SJCRH30 (cell line): Measurements from ENCODE around the gene BCO1. TPM values are rescaled to one million over a fixed set of nuclear protein-coding genes. Genes with fewer than 3 reads are reported as not detected.

ENCODE experiments used
- DNase-seq, 2 experiments: peaks; one replicate each; pipeline ENCODE4 v3.0.0-alpha.2; 2015 to 2020
- H3K27ac ChIP-seq: fragments of 250-450 bp; sonication (Bioruptor Pico); 2 replicates; pipeline ENCODE4 v1.5.1; 2020; ENCODE audit warnings: mild to moderate bottlenecking, moderate library complexity
- H3K27me3 ChIP-seq: fragments of 250-450 bp; sonication (Bioruptor Pico); 2 replicates; pipeline ENCODE4 v1.5.1; 2020; ENCODE audit warnings: mild to moderate bottlenecking, moderate library complexity
- H3K36me3 ChIP-seq: fragments of 250-450 bp; sonication (Bioruptor Pico); 2 replicates; pipeline ENCODE4 v1.5.1; 2020; ENCODE audit warnings: mild to moderate bottlenecking, moderate library complexity
- H3K4me1 ChIP-seq: fragments of 250-450 bp; sonication (Bioruptor Pico); 2 replicates; pipeline ENCODE4 v1.5.1; 2020; ENCODE audit warnings: mild to moderate bottlenecking, moderate library complexity
- H3K4me3 ChIP-seq: fragments of 250-450 bp; sonication (Bioruptor Pico); 2 replicates; pipeline ENCODE4 v1.5.1; 2020; ENCODE audit warnings: mild to moderate bottlenecking, moderate library complexity
- H3K9me3 ChIP-seq: fragments of 250-450 bp; sonication (Bioruptor Pico); replicated peaks from 2 replicates; pipeline ENCODE4 v1.5.1; 2020; ENCODE audit warnings: mild to moderate bottlenecking, moderate library complexity
- total RNA-seq: library from RNA; depleted of rRNA; stranded (reverse); fragments of >200 nt; shearing (Covaris generic); gene quantifications from 2 replicates; pipeline ENCODE4 v1.2.3, GENCODE V29; 2014

Gene BCO1
- total RNA-seq, 1 experiment from 2014 or later, result not detected

- Histone ChIP-seq H3K9me3 (no peaks in the 10 kb centered on the region), H3K4me1 (no peaks in the 10 kb centered on the region), H3K36me3 (no peaks in the 10 kb centered on the region), H3K4me3 (no peak overlapping the region), H3K27ac (no peak overlapping the region), H3K27me3 (no peaks in the 10 kb centered on the region)
- DNase-seq, result no peak
Observed at GRCh38 chr16:81276323-81276722, 37.8 kb downstream of the BCO1 start.

- Histone ChIP-seq H3K9me3 (no peaks in the 10 kb centered on the region), H3K27ac (no peak overlapping the region), H3K4me3 (no peak overlapping the region), H3K4me1 (no peaks in the 10 kb centered on the region), H3K27me3 (no peaks in the 10 kb centered on the region), H3K36me3 (no peaks in the 10 kb centered on the region)
- no peak for DNase-seq
Observed at GRCh38 chr16:81277541-81278080, 39.1 kb downstream of the BCO1 start.

GRCh38 chr16:81278526-81278925, 40.0 kb downstream of the BCO1 start:
- no peak overlapping the region for H3K27ac ChIP-seq

GRCh38 chr16:81279392-81279791, 40.9 kb downstream of the BCO1 start:
- no peaks in the 10 kb centered on the region for H3K4me1 ChIP-seq
- no peaks in the 10 kb centered on the region for H3K36me3 ChIP-seq
- H3K27me3 ChIP-seq, result no peaks in the 10 kb centered on the region
- no peak overlapping the region for H3K4me3 ChIP-seq
- no peak overlapping the region for H3K27ac ChIP-seq
- no peak for DNase-seq
- H3K9me3 ChIP-seq, result no peaks in the 10 kb centered on the region

More at GRCh38 chr16:81278526-81278925, 40.0 kb downstream of the BCO1 start:
- Histone ChIP-seq H3K9me3 (no peaks in the 10 kb centered on the region), H3K36me3 (no peaks in the 10 kb centered on the region), H3K4me3 (no peak overlapping the region), H3K4me1 (no peaks in the 10 kb centered on the region), H3K27me3 (no peaks in the 10 kb centered on the region)
- no peak for DNase-seq

GRCh38 chr16:81280393-81280792, 41.9 kb downstream of the BCO1 start:
- H3K4me1 ChIP-seq, result no peaks in the 10 kb centered on the region
- H3K36me3 ChIP-seq, result no peaks in the 10 kb centered on the region
- H3K27me3 ChIP-seq, result no peaks in the 10 kb centered on the region
- no peak overlapping the region for H3K4me3 ChIP-seq
- H3K27ac ChIP-seq, result no peak overlapping the region
- DNase-seq, result no peak
- H3K9me3 ChIP-seq, result no peaks in the 10 kb centered on the region

- Histone ChIP-seq H3K4me1 (no peaks in the 10 kb centered on the region), H3K9me3 (no peaks in the 10 kb centered on the region), H3K27me3 (no peaks in the 10 kb centered on the region), H3K36me3 (no peaks in the 10 kb centered on the region), H3K27ac (no peak overlapping the region), H3K4me3 (no peak overlapping the region)
- peak in 1 of 2 experiments; percentile 9 for DNase-seq
Observed at GRCh38 chr16:81283044-81283443, 44.6 kb downstream of the BCO1 start.

GRCh38 chr16:81284995-81285600, 46.6 kb downstream of the BCO1 start:
- H3K4me1 ChIP-seq, result no peaks in the 10 kb centered on the region
- no peak overlapping the region for H3K4me3 ChIP-seq
- no peaks in the 10 kb centered on the region for H3K27me3 ChIP-seq

GRCh38 chr16:81286190-81286589, 47.7 kb downstream of the BCO1 start:
- no peaks in the 10 kb centered on the region for H3K9me3 ChIP-seq
- H3K36me3 ChIP-seq, result no peaks in the 10 kb centered on the region
- DNase-seq, result no peak
- no peak overlapping the region for H3K4me3 ChIP-seq
- no peak overlapping the region for H3K27ac ChIP-seq
- H3K27me3 ChIP-seq, result no peaks in the 10 kb centered on the region
- no peaks in the 10 kb centered on the region for H3K4me1 ChIP-seq

More at GRCh38 chr16:81284995-81285600, 46.6 kb downstream of the BCO1 start:
- Histone ChIP-seq H3K27ac (no peak overlapping the region), H3K9me3 (no peaks in the 10 kb centered on the region), H3K36me3 (no peaks in the 10 kb centered on the region)
- DNase-seq, result no peak

GRCh38 chr16:81291117-81291516, 52.6 kb downstream of the BCO1 start:
- DNase-seq, result no peak
- Histone ChIP-seq H3K27me3 (no peaks in the 10 kb centered on the region), H3K4me1 (no peaks in the 10 kb centered on the region), H3K4me3 (no peak overlapping the region), H3K27ac (no peak overlapping the region), H3K9me3 (no peaks in the 10 kb centered on the region), H3K36me3 (no peaks in the 10 kb centered on the region)

GRCh38 chr16:81292936-81293335, 54.4 kb downstream of the BCO1 start:
- no peaks in the 10 kb centered on the region for H3K36me3 ChIP-seq

GRCh38 chr16:81293909-81294802, 55.7 kb downstream of the BCO1 start:
- no peaks in the 10 kb centered on the region for H3K9me3 ChIP-seq
- H3K4me3 ChIP-seq, result no peak overlapping the region
- H3K4me1 ChIP-seq, result no peaks in the 10 kb centered on the region
- no peaks in the 10 kb centered on the region for H3K27me3 ChIP-seq
- no peak overlapping the region for H3K27ac ChIP-seq
- no peak for DNase-seq
- H3K36me3 ChIP-seq, result no peaks in the 10 kb centered on the region

More at GRCh38 chr16:81292936-81293335, 54.4 kb downstream of the BCO1 start:
- no peaks in the 10 kb centered on the region for H3K27me3 ChIP-seq
- no peak overlapping the region for H3K4me3 ChIP-seq
- no peaks in the 10 kb centered on the region for H3K9me3 ChIP-seq
- no peaks in the 10 kb centered on the region for H3K4me1 ChIP-seq
- DNase-seq, result no peak
- no peak overlapping the region for H3K27ac ChIP-seq

GRCh38 chr16:81296631-81297030, 58.1 kb downstream of the BCO1 start:
- Histone ChIP-seq H3K4me1 (no peaks in the 10 kb centered on the region), H3K36me3 (no peaks in the 10 kb centered on the region), H3K4me3 (no peak overlapping the region), H3K27ac (no peak overlapping the region), H3K9me3 (no peaks in the 10 kb centered on the region), H3K27me3 (no peaks in the 10 kb centered on the region)
- DNase-seq, result no peak

GRCh38 chr16:81307770-81308169, 69.3 kb downstream of the BCO1 start:
- Histone ChIP-seq H3K4me1 (no peaks in the 10 kb centered on the region), H3K9me3 (no peaks in the 10 kb centered on the region), H3K27ac (no peak overlapping the region), H3K36me3 (no peaks in the 10 kb centered on the region), H3K27me3 (no peaks in the 10 kb centered on the region), H3K4me3 (no peak overlapping the region)
- no peak for DNase-seq

- Histone ChIP-seq H3K27ac (no peak overlapping the region), H3K27me3 (no peaks in the 10 kb centered on the region), H3K9me3 (no peaks in the 10 kb centered on the region), H3K4me1 (no peaks in the 10 kb centered on the region), H3K4me3 (no peak overlapping the region), H3K36me3 (no peaks in the 10 kb centered on the region)
- DNase-seq, result no peak
Observed at GRCh38 chr16:81310045-81310644, 71.7 kb downstream of the BCO1 start.

- no peaks in the 10 kb centered on the region for H3K9me3 ChIP-seq
- no peaks in the 10 kb centered on the region for H3K4me1 ChIP-seq
- no peak for DNase-seq
- no peak overlapping the region for H3K27ac ChIP-seq
- H3K27me3 ChIP-seq, result no peaks in the 10 kb centered on the region
- H3K4me3 ChIP-seq, result no peak overlapping the region
- no peaks in the 10 kb centered on the region for H3K36me3 ChIP-seq
Observed at GRCh38 chr16:81311762-81312161, 73.3 kb downstream of the BCO1 start.
